ENCODE results near the gene LRFN3.

GRCh38 chr19:35940839-35941238, 4.7 kb downstream of the LRFN3 start:
- TF ChIP-seq EZH2 (IDR thresholded peaks at IDR 0.05; ENCODE audit: insufficient read depth, low read length) (no peak), CTCF (IDR thresholded peaks at IDR 0.05; ENCODE audit: insufficient read depth, low read depth, low read length) (no peak)

Data from astrocyte (in vitro differentiated cells and primary cell).